G401 (cell line): ENCODE results near the gene DPEP1. TPM values are rescaled to one million over a fixed set of nuclear protein-coding genes. Genes with fewer than 3 reads are reported as not detected.
"Not testable (repeated sequence)": the region's sequence is repeated elsewhere in the genome, so short reads cannot be mapped to it uniquely, and the experiment has no call there.

Experiments used
- DNase-seq: peaks from one replicate; pipeline ENCODE4 v3.0.0-alpha.2; 2015; ENCODE audit warnings: low spot score
- in situ Hi-C: cut with HindIII; loops from 2 replicates; pipeline ENCODE4 v1.10.0; 2016; ENCODE audit warnings: low sequenced_read_pairs, mixed read lengths
- total RNA-seq: library from RNA; depleted of rRNA; stranded (reverse); fragments of >200 nt; shearing (Covaris generic); gene quantifications from 2 replicates; pipeline ENCODE4 v1.2.3, GENCODE V29; 2014; rRNA removed

Gene DPEP1
- 0.55 TPM in 1 of 2 replicates, not detected in the other for total RNA-seq

- no peak for DNase-seq
- in situ Hi-C loops: no loop called here
Observed at GRCh38 chr16:89613231-89613953, at the start of gene DPEP1. TSS of gene DPEP1 (plus strand) at chr16:89613642. CDS start at chr16:89630411, 16,769 bp downstream.

DNA sequence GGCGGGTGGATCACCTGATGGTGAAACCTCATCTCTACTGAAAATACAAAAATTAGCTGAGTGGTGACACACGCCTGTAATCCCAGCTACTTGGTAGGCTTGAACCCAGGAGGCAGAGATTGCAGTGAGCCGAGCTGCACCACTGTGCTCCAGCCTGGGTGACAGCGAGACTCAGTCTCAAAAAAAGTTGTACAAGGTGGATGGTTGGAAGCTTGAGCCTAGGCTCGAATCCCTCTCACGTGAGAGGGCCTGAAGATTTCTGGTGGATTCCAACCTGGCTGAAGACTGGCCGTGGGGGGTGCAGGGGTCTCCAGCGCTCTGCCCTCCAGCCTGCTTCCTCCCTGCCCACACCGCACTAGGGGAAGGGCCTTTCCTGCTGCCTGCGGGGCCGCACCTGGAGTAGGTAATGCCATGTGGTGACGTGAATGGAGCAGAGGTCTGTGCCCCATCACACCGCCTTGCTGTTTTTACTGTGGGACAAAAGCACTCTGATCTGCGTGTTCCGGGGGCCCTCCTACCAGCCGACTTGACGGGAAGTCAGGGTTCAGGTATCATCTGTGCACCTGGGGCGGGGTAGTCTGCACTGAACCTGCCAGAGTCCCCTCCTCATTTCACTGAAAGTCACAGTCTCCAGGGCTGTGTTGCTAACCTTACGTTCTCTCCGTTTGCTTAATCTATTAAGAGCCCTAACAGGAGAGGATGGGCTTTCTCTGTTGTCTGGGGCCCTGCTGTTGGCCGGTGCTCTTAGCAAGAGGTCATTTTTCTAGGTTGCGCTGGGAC lies 48.8 kb upstream of the DPEP1 start:
- in situ Hi-C loops: no loop called here
- DNase-seq: peak; percentile 27

DNA sequence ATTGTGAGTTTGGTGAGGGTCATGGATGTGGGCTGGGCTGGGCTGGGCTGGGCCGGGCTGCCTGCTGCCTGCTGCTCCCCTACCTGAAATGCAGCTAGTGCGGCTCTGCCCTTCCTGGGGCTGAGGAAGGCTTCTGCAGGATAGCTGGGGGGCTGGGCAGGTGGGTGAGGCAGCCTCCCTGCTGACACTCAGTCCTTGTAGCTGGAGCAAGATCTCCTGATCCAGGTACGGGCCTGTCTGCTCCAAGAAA lies 48.3 kb upstream of the DPEP1 start:
- peak; percentile 51 for DNase-seq
- in situ Hi-C loops: no loop called here

DNA sequence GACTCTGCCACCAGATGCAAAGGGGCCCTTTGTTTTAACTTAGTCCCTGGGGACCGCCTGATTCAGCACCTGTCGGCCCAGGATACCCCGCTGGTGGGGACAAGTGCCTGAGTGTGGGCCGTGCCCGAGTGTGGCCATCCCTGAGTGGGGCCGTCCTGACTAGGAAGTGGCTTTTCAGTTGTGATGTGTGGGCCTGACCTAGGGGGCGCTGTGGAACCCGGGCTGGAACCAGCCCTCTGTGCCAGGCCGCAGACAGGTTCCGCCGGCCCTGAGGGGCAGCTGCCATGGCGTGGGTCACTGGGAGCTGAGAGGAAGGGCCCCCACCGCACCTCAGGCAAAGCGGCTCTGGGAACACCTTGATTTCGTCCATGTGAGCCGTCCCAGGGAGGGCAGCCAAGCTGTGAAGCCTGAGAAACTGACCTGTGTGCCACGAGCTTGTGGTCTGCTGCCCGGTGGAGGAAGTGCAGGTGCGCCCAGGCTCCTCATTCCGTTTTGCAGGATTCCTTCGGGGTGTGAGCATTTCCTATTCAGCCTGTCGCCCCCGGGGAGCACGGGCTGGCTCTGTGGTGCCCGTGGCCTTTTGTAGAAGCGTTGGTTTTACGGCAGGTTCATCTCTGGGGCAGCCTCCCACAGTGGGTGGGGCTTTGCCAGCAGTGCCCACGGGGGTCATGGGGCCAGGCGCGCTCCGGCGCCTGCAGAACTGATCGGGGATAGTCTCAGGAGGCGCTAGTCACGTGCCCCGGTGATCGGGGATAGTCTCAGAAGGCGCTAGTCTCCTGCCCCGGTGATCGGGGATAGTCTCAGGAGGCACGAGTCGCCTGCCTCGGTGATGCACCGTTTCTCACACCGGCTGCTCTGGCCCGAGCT lies 47.7 kb upstream of the DPEP1 start:
- DNase-seq: peak; percentile 46
- in situ Hi-C loops: no loop called here

- no peak for DNase-seq
- in situ Hi-C loops: no loop called here
Observed at GRCh38 chr16:89567656-89568594, 45.5 kb upstream of the DPEP1 start.

DNA sequence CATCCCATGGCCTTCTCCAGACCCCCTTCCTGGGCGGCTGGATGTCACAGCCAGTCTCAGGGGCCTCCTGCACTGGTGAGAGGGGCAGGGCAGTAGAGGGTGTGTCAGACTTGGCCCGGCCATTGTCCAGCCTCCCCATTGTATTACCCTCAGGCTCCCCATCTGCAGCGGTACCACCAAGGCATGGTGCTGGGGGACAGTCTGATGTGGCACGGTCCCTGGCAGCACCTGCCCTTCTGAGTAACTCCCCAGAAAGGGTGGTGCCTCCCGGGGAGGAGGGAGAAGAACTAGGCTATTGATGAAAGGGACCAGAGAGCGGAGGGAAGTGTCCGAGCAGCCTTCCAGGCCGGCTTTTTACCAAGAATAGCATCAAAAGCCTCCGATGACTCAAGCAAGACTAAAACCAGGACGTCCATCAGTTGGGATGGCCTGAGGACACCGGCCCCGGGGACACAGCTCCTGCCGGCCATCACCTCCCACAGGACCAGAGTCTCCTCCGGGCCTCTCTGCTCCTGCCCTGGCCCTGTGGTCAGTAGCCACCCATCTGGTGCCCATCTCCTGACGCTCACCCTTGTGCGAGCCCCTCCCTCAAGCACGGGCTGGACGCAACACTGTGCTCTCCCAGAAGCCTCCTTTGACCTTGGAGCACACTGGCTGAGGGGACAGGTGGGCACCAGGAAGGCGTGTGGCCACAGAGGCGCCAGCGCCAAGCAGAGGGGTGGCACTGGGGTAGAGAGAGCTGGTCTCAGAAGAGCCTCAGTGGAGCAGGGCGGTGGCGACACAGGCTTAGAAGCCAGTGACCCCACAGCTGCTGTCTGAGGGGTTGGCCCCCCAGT lies 43.7 kb upstream of the DPEP1 start:
- in situ Hi-C loops: no loop called here
- DNase-seq: no peak

- no peak for DNase-seq
- in situ Hi-C loops: no loop called here
Observed at GRCh38 chr16:89570342-89570923, 43.0 kb upstream of the DPEP1 start.

- not testable (repeated sequence) for DNase-seq
Observed at GRCh38 chr16:89570983-89571598, 42.4 kb upstream of the DPEP1 start.

DNA sequence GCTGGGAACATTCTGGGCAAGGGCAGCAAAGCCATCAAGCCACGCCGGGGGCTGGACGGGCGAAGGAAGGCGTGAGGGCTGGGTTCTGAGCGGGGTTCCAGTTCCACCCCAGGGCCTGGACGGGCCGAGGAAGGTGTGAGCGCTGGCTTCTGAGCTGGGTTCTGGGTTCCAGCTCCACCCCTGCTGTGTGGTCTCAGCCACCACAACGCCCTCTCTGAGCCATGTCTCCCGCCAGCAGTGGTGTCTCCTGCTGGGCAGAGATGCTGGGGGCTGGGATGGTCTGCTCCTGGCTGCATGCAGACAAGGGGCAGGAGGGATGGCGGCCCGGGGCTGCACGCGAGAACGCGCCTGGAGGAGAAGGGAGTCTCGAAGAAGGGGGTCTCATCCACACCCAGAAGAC lies 41.8 kb upstream of the DPEP1 start:
- DNase-seq: no peak
- in situ Hi-C loops: no loop called here

More at GRCh38 chr16:89570983-89571598, 42.4 kb upstream of the DPEP1 start:
- in situ Hi-C loops: not testable (repeated sequence)

DNA sequence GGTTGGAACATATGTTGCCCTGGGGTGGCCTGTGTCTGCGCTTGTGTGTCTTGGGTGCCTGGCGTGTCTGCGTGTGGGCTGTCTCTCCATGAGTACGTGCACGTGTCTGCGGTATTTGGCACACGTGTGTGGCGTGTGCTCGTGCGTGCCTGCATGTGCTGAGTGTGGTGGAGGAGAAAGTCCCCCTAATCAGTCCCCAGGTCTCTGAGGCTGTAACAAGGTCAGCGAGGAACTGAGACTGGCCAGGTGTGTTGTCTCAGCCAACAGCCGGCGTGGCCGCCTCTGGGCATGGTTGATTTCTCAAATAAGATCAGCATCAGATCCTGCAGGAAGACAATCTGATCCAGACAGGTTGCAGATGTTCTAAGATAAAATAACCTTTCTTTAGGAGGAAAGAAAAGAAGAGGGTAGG lies 41.4 kb upstream of the DPEP1 start:
- in situ Hi-C loops: no loop called here
- DNase-seq: no peak

DNA sequence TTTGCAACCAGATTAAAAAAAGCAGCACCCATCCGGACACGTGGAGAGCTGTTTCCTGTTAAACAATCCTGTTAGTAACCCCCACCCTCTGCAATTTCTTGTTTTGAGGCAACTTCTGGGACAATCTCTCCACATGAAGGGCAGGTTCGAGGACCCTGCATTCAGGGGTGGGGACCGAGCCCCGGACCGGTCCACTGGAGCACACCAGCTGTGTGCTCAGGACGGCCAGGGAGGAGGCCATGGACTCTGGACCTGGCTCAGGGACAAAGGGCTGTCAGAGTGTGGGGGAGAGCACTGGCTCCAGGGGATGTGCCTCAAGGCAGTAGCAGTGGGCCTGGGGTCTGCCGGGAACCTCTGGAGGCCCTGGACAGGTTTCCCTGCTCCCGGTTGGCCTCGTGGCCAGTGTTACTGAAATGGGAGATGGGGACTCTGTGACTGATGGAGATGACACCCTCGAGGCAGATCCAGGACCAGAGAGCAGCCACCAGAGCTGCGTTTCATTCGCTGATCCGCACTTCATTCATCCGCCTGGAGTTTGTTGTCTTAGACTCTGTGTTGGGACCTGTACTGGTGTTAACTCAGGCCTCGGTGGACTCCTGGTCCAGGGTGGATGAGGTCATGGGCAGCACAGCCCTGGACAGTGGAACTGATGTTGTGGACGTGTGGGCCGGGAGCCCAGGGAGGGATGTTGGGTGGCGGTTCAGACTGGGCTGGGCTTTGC lies 40.8 kb upstream of the DPEP1 start:
- DNase-seq: no peak
- in situ Hi-C loops: no loop called here

GRCh38 chr16:89573826-89574680 lies 39.4 kb upstream of the DPEP1 start:
- DNase-seq: no peak
- in situ Hi-C loops: no loop called here

DNA sequence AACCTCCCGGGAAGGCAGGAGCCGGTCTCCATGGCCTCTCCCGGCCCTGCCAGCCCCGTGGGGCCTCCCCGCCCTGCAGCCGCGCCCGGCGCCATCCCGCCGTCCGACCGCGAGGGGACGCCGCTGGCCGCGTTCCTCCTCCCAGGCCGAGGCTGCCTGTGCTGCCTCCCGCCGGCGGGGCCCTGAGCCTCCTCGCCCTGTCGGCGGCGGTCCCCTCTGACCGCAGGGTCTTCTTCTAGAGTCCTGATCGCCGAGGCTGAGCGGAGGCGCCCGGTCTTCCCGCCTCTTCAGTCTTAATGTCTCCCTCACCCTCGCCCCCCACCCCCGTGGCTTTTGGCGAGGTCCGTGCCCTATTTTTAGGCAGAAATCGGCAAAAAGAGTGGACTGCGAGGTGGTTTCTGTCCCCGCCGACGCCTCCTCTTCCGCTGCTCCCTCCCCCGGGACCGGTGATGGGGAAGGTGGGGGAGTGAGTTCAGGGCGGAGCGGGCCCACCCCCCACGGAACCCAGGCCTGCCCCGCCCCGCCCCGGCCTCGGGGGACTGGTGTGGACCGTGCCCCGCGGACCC lies 38.7 kb upstream of the DPEP1 start:
- DNase-seq: no peak
- in situ Hi-C loops: no loop called here

DNA sequence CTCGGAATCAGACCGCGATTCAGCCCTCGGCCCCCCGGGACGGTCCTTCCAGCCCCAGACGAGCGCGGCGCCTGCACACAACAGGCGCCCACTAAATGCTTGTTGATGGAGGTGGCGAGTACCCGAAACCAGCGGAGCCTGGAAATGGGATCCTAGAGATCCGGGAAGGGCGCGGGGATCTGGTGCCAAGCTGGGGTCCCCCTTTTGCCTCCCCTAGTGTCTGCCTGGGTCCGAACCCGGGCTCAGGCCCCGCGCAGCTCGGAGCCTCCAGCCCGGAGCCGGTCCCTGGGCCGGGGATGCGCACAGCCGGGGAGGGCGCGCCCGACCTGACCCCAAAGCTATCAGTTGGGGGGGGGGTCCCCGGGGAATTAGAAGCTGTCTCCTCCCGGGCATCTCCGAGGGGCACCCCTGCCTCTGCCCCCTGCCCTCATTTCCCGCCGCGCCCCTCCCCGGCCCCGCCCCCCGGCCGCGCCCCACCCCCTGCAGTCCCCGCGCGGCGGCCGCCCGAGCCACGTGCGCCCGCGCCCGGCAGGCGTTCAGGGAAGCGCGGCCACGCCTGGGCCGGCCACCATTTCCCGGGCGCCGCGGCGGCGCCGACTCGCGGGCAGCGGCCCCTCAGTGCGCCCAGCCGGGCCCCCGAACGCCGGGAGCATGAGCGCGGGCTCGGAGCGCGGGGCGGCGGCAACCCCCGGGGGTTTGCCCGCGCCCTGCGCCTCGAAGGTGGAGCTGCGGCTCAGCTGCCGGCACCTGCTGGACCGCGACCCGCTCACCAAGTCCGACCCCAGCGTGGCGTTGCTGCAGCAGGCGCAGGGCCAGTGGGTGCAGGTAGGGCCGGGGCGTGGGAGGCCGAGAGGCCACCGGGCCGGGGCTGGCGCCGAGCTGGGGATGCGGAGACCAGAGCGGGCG lies 37.9 kb upstream of the DPEP1 start, which contains the start of gene CPNE7:
Gene CPNE7 (plus strand): TSS at position 512 of the 906 bp plus-strand sequence. CDS start 140 bp downstream, at position 652.
- in situ Hi-C loops: no loop called here

More for the DNA sequence above, 37.9 kb upstream of the DPEP1 start, which contains the start of gene CPNE7:
- no peak for DNase-seq
